Measurements from ENCODE around the gene RASIP1.

DNA sequence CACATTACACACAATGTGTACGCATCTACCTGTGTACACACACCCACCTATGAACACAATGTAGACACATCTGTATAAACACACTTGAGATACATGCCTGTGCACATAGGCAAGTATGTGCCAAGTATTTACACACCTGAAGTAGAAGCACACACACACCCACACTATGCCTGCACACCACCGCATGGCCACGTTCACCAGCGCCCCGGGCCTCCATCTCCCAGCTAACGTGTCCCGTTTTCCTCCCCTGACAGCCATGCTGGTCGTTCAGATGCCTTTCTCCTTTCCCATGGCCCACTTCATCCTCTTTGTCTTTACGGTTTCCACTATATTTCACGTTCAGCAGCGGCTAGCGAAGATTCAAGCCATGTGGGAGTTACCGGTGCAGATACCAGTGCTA, 37.7 kb downstream of the RASIP1 start:
- TF ChIP-seq CTCF (tag by site-specific recombination; IDR thresholded peaks at IDR 0.05) (no peak), SCRT1 (tag by site-specific recombination; IDR thresholded peaks at IDR 0.05; ENCODE audit: borderline replicate concordance) (no peak)
